Measurements from ENCODE around the gene KCTD15.

KCTD15 gene

DNA sequence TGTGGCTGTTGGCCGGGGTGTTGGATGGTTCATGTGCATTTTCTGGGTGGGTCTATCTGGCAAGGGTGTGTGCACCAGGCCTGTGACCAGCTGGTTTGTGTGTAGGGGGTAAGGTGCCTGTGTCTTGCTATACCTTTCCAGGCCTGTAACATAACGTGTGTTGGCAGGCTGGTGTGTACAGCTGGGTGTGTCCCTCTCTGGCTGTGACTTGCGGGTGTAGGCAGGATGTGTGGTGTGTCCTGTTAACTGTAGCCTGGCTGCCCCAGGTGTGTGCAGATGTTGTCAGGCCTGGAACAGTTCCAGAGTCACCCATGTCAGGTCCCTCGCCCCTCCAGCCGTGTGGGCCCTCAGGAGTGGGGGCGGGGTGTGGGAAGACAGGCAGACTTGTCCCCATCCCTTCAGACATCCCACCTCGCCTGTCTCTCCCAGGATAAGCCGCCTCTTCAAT, 9.8 kb downstream of the KCTD15 start:
- TF ChIP-seq FOXP2 (optimal IDR thresholded peaks at IDR 0.05; ENCODE audit: borderline replicate concordance, extremely low read depth, extremely low read length, insufficient read depth) (no peak), SIN3A (IDR thresholded peaks at IDR 0.05; ENCODE audit: borderline replicate concordance, insufficient read depth, low read length) (no peak), POLR2AphosphoS5 (IDR thresholded peaks at IDR 0.05; ENCODE audit: low read depth, low read length) (no peak), TAF1 (IDR thresholded peaks at IDR 0.05; ENCODE audit: borderline replicate concordance, insufficient read depth, low read length) (no peak)
- TF ChIP-seq, protein P1, sequence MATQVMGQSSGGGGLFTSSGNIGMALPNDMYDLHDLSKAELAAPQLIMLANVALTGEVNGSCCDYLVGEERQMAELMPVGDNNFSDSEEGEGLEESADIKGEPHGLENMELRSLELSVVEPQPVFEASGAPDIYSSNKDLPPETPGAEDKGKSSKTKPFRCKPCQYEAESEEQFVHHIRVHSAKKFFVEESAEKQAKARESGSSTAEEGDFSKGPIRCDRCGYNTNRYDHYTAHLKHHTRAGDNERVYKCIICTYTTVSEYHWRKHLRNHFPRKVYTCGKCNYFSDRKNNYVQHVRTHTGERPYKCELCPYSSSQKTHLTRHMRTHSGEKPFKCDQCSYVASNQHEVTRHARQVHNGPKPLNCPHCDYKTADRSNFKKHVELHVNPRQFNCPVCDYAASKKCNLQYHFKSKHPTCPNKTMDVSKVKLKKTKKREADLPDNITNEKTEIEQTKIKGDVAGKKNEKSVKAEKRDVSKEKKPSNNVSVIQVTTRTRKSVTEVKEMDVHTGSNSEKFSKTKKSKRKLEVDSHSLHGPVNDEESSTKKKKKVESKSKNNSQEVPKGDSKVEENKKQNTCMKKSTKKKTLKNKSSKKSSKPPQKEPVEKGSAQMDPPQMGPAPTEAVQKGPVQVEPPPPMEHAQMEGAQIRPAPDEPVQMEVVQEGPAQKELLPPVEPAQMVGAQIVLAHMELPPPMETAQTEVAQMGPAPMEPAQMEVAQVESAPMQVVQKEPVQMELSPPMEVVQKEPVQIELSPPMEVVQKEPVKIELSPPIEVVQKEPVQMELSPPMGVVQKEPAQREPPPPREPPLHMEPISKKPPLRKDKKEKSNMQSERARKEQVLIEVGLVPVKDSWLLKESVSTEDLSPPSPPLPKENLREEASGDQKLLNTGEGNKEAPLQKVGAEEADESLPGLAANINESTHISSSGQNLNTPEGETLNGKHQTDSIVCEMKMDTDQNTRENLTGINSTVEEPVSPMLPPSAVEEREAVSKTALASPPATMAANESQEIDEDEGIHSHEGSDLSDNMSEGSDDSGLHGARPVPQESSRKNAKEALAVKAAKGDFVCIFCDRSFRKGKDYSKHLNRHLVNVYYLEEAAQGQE (IDR thresholded peaks at IDR 0.05; ENCODE audit: insufficient read depth in 1 of 2, low read depth in 2 of 2, low read length in 2 of 2): no peak

GRCh38 chr19:33808399-33808798, 11.7 kb downstream of the KCTD15 start:
- TF ChIP-seq SIN3A (IDR thresholded peaks at IDR 0.05; ENCODE audit: borderline replicate concordance, insufficient read depth, low read length): no peak
- TF ChIP-seq FOXP2 (optimal IDR thresholded peaks at IDR 0.05; ENCODE audit: borderline replicate concordance, extremely low read depth, extremely low read length, insufficient read depth): no peak
- TF ChIP-seq, protein P1 (IDR thresholded peaks at IDR 0.05; ENCODE audit: insufficient read depth in 1 of 2, low read depth in 2 of 2, low read length in 2 of 2): no peak
- TF ChIP-seq POLR2AphosphoS5 (IDR thresholded peaks at IDR 0.05; ENCODE audit: low read depth, low read length): no peak
- TF ChIP-seq TAF1 (IDR thresholded peaks at IDR 0.05; ENCODE audit: borderline replicate concordance, insufficient read depth, low read length): no peak

DNA sequence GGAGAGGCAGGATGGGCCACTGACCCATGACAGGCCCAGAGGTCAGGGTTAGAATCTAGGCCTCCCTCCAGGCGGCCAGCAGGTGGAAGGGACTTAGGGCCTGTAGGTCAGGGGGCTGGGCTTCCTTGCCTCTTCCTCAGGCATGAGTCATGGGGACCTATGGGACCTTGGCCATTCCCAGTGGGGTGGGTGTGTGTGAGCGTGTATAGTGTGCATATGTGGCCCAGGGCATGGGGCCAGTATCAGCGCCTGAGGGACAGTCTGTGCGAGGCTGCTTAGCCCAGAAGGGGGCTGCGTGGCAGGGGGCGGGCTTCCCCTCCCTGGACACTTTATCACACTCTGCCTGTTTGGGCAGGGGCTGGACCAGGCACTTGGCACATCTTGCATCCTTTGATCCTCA, 13.3 kb downstream of the KCTD15 start:
- TF ChIP-seq, protein P1 (IDR thresholded peaks at IDR 0.05; ENCODE audit: insufficient read depth in 1 of 2, low read depth in 2 of 2, low read length in 2 of 2): no peak
- TF ChIP-seq POLR2AphosphoS5 (IDR thresholded peaks at IDR 0.05; ENCODE audit: low read depth, low read length) (no peak), SIN3A (IDR thresholded peaks at IDR 0.05; ENCODE audit: borderline replicate concordance, insufficient read depth, low read length) (no peak), FOXP2 (optimal IDR thresholded peaks at IDR 0.05; ENCODE audit: borderline replicate concordance, extremely low read depth, extremely low read length, insufficient read depth) (no peak), TAF1 (IDR thresholded peaks at IDR 0.05; ENCODE audit: borderline replicate concordance, insufficient read depth, low read length) (no peak)

DNA sequence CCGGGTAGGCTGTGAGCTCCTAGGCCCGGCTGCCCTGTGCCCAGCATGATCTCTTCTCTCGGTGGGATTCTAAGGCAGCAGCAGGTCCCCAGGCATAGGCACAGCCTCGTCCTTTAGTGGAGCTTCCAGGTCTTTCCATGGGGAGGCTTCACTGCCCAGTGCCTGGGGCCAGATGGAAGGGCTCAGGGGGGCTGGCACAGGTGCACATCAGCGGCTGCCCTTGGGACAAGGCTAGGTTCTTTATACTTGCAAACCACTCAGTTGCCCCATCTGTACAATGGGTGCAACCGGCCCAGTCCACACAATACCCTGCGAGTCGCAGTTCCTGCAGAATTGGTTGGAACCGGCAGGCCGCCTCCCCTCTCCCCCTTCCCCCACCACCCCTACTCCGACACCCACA, 14.2 kb downstream of the KCTD15 start:
- TF ChIP-seq SIN3A (IDR thresholded peaks at IDR 0.05; ENCODE audit: borderline replicate concordance, insufficient read depth, low read length): no peak
- TF ChIP-seq POLR2AphosphoS5 (IDR thresholded peaks at IDR 0.05; ENCODE audit: low read depth, low read length): no peak
- TF ChIP-seq FOXP2 (optimal IDR thresholded peaks at IDR 0.05; ENCODE audit: borderline replicate concordance, extremely low read depth, extremely low read length, insufficient read depth): no peak
- TF ChIP-seq, protein P1 (IDR thresholded peaks at IDR 0.05; ENCODE audit: insufficient read depth in 1 of 2, low read depth in 2 of 2, low read length in 2 of 2): no peak
- TF ChIP-seq TAF1 (IDR thresholded peaks at IDR 0.05; ENCODE audit: borderline replicate concordance, insufficient read depth, low read length): no peak

DNA sequence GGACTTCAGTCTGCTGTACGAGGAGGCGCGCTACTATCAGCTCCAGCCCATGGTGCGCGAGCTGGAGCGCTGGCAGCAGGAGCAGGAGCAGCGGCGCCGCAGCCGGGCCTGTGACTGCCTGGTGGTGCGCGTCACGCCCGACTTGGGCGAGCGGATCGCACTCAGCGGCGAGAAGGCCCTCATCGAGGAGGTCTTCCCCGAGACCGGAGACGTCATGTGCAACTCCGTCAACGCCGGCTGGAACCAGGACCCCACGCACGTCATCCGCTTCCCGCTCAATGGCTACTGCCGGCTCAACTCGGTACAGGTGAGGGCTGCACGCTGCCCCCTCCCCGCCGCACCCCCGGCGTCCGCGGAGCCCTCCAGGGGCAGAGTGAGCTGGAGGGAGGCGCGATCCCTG, 14.6 kb downstream of the KCTD15 start:
- no peak for TF ChIP-seq TAF1 (IDR thresholded peaks at IDR 0.05; ENCODE audit: borderline replicate concordance, insufficient read depth, low read length)
- no peak for TF ChIP-seq POLR2AphosphoS5 (IDR thresholded peaks at IDR 0.05; ENCODE audit: low read depth, low read length)
- no peak for TF ChIP-seq FOXP2 (optimal IDR thresholded peaks at IDR 0.05; ENCODE audit: borderline replicate concordance, extremely low read depth, extremely low read length, insufficient read depth)
- TF ChIP-seq, protein P1 (IDR thresholded peaks at IDR 0.05; ENCODE audit: insufficient read depth in 1 of 2, low read depth in 2 of 2, low read length in 2 of 2): no peak
- TF ChIP-seq SIN3A (IDR thresholded peaks at IDR 0.05; ENCODE audit: borderline replicate concordance, insufficient read depth, low read length): no peak

All from PFSK-1 (cell line).